NCI-H128 (cell line): ENCODE data around the gene SLC22A14.
"Not testable (repeated sequence)": the region's sequence is repeated elsewhere in the genome, so short reads cannot be mapped to it uniquely, and the experiment has no call there.

Experiments
- DNase-seq: peaks from one replicate; lab custom pipeline; 2025; ENCODE audit not compliant: unreplicated experiment; lab: John Stamatoyannopoulos, UW

The SLC22A14 gene

DNA sequence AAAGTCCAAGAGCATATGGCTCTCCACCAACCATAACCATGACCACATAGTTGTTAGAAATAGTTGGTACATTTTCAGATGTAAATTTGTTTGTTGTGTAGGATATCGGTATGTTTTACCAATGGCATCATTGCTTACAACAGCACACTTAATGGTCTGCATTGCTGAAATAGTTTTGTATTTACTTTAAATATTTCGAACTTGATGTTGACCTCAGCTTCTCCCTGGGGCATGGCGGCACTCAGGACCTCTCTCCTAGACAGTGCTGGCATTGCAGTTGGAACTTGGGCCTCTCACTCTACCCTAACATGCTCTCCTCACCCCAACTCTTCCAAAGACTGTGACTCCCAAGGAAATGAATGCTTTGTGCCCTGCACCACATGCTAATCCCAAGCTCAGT lies 11.5 kb upstream of the SLC22A14 start:
- DNase-seq: no peak

DNA sequence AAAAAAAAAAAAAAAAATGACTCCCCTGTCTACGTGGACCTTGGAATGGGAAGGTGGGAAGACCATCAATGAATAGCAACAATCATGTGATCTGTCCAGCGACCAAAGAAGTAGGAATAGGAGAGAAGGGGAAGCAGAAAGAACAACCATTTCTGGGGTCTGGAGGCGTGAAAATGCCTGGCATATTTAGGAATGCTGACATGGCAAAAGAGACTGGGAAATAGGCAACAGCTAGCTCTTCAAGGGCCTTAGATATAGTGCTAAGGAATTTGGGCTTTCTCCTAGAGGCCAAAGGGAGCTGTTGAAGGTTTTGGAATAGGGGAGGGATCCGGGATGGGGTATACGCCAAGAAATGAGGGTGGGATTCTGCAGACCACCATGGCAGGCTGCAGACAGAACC lies 10.5 kb upstream of the SLC22A14 start:
- no peak for DNase-seq

DNA sequence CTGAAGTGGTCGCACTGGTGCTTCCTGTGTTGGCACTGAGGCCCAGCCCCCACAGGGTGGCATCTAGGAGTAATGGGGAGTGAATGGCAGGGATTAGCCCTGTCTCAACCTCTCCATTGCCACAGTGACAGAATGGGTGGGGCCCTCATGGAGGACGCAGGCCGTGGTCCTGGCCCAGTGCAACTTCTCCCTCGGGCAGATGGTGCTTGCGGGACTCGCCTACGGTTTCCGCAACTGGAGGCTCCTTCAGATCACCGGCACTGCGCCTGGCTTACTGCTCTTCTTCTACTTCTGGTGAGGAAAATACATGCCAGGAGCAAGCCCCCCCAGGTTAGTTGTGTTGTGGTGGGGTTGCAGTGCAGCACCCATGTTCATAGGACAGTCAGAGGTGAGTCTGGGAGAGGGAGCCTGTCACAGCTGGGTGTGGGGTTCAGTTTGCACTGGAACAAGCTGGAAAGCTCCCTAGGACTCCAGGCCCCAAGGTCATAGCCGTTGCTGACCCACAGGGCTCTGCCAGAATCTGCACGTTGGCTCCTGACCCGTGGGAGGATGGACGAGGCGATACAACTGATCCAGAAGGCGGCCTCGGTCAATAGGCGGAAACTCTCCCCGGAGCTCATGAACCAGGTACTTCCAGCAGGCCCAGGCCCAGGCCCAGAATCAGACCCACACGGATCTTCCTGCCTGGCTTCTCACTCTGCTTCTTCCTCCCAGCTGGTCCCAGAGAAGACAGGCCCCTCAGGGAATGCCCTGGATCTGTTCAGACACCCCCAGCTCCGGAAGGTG lies 7.0 kb upstream of the SLC22A14 start:
- DNase-seq: no peak

DNA sequence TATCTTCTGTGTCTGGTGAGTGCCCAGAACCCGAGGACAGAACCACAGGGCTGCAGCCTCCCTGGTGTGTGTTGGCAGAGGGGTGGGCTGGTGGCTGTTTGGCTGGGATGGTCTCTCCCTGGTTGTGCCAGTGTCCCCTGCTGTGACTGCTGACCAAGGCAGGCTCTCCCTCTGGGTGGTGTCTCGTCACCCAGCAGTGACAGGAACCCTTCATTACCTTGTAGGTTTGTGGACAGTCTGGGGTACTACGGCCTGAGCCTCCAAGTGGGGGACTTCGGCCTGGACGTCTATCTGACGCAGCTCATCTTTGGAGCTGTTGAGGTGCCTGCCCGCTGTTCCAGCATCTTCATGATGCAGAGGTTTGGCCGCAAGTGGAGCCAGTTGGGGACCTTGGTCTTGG lies 6.4 kb upstream of the SLC22A14 start:
- DNase-seq: no peak

DNA sequence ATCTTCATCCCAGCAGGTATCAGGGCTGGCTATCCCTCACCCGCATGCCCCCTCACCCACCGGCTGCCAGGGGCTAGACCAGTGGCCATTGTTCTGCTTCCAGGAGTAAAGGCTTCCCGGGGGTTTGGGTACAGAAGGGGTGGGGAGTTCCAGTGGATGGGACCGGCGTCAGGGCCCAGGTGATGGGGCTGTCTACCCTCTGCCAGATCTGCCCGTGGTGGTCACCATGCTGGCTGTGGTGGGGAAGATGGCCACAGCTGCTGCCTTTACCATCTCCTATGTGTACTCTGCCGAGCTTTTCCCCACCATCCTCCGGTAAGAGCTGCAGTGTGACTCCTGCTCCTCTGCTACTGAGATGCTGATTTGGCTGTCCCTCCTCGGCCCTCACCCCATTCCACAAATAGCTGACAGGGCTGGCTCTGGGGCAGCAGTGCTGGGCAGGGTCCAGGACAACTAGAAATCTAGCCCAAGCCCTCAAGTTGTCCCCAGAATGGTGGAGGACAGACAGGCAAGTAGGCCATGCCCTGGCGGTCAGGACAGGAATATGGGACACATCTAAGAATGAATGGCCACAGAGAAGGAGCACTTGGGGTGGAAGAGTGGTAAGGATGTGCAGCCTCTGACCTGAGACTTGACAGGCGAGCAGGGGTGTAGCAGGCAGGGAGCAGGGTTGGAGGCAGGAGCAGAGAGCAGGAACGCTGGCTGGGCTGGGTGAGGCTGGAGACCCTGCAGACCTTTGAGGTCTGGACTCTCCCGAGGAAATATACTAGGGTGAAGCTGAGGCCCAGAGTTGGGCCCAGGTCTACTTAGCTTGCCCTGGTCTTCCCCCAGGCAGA lies 5.8 kb upstream of the SLC22A14 start:
- no peak for DNase-seq

DNA sequence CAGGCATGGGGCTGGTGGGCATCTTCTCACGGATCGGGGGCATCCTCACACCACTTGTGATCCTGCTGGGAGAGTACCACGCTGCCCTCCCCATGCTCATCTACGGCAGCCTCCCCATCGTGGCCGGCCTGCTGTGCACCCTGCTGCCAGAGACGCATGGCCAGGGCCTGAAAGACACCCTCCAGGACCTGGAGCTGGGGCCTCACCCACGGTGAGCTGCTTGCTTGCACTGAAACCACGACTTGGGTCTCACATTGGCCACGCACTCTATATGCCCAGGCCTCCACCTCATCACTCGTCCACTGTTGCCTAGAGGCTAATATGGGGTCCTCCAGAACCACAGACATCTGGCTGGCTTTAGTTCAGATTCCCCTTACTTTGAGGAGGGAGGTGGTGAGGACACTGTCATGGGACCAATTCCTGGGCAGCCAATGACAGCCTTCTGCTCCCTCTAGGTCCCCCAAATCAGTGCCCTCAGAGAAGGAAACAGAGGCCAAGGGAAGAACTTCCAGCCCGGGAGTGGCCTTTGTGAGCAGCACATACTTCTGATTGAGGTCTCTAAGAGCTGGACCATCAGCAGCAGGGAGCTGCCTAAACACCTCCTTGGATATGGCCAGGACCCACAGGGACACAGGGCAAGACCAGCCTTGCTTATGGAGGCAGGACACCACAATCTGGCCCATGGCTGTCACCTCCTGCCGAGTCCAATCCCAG lies 5.0 kb upstream of the SLC22A14 start:
- no peak for DNase-seq

DNA sequence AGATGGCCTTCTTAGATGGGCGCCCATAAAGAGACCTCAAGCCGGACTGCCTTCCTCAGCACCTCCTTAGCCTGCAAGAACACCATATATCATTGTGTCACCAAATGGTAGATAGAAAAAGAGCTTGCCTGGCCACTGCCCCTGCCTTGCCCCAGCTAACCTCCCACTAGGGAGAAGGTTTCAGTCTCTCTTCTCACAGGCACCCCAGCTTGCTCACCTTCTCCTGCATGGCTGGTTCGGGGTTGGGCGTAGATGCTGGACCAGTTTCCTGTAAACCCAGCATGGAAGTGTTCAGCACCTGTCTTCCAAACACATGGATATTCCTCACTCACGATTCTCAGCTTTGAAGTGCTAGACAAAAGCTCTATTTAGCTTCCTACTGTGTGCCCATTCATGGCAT lies 3.3 kb upstream of the SLC22A14 start:
- no peak for DNase-seq

DNA sequence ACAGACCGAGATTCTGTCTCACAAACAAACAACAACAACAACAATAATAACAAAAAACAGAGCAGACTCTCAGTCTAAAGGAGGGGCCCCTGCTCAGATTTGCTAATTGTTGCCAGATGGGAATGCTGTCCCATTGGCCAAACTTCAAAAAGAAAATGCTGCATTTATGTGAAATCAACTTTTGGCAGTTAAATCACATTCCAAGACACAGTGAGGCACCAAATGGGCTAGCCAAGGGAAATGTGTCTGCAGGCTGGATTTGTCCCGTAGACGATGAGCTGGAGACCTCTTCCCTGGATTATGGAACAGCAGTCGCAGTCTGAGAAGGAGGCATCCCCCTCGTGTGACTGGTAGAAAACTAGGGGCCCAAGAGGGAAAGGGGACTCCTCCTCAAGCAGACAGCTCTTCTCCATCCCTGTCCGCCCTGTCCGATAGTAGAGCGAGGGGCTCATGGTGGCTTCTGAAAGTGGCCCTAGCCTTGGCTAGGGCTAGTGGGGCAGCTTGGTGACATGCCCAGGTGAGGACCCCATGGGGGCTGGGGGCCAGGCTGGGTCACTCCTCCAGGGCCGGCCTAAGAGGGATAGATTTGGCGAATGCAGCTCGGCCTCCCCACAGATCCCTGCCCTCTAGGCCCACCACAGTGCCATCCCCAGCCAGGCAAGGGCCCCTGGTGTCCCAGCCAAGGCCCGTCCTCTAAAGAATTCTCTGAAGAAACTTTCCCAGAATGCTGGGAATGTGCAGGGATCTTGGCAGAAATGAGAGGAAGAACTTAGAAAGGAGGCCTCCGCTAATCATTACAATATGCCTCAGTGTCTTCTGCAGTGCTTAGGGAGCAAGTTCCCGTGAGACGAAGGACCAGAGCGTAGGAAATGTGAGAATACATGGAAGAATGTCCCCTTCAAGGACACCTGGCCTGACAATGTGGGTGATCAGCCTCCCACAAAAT lies 2.0 kb downstream of the SLC22A14 start:
- no peak for DNase-seq

DNA sequence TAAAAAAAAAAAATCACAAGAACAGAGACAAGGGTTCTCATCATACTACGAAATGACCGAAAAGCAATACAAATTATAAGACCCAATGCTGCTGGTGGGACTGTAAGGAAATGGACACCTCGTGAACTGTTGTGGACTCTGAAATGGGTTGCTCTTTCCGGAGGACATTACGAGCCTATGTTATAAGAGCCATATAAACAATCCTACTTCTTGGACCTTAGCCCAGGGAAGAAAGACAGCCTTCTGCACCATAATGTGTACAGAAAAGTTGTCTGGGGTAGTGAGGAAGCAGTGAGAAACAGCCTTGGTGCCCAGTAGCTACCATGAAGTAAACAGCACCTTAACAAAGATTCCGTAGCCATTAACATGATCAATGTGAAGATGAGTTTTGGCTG lies 2.7 kb downstream of the SLC22A14 start:
- DNase-seq: no peak

DNA sequence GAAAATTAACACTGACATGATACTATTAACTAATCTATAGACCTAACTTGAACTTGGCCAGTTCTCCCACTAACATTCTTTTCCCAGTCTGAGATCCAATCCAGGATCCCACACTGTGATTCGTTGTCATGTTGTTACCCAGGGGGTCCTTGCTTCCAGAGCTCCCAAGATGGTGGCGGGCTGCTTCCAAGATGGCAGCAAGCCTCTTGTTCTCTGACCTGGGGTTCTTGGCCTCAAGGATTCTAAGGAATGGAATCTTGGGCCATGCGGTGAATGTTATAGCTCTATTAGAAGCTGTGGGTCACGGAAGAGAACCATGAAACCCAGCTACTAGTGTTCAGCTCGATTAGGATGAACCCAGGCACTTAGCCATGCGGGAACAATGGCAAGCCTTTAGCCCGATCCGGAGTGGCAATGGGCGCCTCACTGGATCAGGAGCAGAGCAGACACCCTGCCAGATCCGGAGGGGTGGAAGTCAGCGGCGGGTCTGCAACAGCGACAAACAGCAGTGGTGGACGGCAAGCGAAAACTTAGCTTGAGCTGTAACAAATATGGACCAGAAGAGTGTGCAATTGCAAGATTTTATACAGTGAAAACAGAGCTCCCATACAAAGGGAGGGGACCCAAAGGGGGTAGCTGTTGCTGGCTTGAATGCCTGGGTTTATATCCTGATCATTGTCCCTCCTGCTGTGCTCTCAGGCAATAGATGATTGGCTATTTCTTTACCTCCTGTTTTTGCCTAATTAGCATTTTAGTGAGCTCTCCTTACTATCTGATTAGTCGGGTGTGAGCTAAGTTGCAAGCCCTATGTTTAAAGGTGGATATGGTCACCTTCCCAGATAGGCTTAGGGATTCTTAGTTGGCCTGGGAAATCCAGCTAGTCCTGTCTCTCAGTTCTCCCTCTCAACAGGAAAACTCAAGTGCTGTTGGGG lies 7.5 kb downstream of the SLC22A14 start:
- DNase-seq: not testable (repeated sequence)

DNA sequence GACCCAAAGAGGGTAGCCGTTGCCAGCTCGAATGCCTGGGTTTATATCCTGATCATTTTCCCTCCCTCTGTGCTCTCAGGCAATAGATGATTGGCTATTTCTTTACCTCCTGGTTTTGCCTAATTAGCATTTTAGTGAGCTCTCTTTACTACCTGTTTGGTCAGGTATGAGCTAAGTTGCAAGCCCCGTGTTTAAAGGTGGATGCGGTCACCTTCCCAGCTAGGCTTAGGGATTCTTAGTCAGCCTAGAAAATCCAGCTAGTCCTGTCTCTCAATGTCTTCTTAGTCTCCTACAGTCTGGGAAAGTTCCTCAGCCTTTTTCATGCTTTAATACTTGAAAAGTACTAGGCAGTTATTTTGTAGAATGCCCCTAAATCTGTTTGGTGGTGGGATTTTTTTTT lies 15.0 kb downstream of the SLC22A14 start:
- not testable (repeated sequence) for DNase-seq

DNA sequence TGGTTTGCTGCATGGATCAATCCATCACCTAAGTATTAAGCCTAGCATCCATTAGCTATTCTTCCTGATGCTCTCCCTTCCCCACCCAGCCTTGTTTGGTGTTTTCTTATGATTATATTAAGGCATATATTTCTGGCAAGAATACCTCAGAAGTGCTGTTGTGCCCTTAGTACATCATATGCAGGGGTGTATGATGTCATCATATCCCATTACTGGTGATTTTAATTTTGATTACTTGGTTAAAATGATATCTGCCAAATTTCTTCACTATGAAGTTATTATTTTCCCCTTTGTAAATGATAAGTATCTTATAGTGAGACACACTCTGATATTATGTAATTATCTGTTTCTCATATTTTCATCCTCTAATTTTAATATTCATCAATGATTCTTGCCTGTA lies 15.4 kb downstream of the SLC22A14 start:
- DNase-seq: no peak

DNA sequence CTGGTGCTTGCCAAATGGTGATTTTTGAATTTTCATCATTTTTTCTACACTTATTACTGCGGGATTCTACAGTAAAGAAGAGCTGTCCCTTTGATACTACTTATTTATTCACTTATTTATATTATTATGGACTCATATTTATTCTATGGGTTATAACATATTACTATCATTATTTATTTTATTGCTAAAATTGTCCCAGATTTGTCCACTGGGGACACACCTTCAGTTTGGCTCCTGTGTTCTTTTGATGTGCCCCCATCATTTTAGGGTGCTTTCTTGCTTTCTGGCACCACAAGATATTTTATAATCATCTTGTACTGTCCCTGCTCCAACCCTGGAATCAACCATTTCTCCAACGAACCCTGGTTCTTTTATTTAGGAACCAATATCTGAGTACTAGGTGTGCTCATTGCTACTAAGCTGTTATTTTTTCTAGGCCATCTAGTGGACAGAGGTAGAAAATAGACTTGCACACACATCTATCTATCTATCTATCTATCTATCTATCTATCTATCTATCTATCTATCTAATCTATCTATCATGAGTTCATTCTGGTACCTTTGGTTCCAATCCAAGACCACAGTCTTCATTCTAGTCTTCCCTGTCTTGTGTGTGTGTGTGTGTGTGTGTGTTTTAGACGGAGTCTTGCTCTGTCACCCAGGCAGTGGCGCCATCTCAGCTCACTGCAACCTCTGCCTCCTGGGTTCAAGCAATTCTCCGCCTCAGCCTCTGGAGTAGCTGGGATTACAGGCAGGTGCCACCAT lies 16.0 kb downstream of the SLC22A14 start:
- DNase-seq: no peak

DNA sequence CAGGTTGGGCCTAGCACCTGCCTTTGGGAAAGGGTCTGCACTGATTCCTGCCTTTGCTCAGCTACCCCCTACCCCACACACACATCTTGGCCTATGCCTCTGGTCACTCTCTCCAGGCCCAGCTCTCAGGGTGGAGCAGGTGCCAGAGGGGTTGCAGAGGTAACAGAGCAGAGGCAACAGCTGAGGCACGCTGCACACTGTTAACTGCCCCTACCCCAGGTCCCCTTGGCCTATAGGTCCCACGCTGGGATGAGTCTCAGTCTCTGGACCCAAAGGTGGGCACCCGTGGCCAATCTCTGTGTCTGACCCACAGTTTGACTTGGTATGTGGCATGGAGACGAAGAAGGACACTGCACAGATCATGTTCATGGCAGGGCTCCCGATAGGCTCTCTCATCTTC lies 24.8 kb downstream of the SLC22A14 start:
- DNase-seq: no peak

DNA sequence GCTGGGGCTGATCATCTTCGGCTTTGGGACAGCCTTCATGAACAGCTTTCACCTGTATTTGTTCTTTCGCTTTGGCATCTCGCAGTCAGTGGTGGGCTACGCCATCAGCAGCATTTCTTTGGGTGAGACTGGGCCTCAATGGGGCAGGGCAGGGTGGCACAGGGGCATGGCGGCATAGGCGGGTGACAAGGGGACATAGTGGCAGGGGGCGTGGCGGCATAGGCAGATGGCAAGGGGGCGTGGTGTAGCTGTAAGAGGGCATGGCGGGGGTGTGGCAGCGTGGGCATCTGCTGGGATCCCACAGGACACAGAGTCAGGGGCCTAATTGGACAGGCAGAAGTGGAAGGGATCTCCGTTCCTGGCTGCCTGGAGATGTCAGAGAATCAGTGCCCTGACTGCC lies 25.5 kb downstream of the SLC22A14 start:
- no peak for DNase-seq

DNA sequence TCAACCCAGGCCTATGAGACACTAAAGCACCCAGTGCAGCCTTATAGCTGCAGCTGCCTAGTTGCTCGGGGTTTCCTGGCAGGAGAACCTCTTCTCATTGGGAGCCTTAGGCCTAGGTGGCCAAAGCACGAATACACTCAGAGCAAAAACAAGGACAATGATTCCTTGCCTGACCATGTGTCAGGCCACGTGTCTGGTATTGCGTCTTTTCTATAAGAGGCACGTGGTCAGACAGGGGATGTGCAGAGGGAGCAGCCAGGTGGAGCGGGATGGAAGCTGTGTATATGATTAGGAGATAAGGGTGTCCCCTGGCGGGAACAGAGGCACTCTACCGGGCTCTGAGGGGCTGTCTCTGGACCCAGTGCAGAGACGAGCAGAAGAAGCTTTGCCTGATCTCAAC lies 26.4 kb downstream of the SLC22A14 start:
- no peak for DNase-seq

DNA sequence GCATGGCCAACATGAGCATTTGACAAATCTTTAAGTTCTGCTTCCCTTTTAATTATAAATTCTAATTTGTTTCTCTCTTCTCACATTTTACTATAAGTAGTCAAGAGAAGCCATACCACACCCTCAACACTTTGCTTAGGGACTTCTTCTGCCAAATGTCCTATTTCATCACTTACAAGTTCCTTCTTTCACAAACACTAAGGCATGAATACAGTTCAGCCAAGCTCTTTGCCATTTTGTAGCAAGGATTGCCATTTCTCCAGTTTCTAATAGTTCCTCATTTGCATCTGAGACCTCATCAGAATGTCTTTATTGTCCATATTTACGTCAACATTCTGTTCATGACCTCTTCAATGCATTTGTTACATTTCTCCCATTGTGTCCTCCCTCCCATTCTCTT lies 29.4 kb downstream of the SLC22A14 start:
- no peak for DNase-seq

DNA sequence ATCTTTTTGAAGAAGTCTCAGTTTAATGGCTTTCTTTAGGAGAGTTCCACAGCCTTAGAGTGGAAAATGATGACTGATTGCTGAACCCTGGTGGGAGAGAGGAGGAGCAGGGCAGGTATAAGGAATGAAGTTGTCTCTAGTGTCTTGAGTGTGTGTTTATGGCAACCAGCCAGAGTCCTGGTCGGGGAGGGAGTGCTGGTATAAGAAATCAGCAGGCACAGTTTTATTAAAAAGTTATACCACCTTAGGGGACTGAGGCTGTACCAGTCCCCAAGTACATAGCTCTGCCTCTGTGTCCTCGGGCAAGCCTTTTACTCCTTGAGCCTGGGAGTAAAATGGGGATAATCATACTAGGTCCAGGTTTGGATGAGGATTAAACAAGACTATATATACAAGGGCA lies 29.8 kb downstream of the SLC22A14 start:
- no peak for DNase-seq

DNA sequence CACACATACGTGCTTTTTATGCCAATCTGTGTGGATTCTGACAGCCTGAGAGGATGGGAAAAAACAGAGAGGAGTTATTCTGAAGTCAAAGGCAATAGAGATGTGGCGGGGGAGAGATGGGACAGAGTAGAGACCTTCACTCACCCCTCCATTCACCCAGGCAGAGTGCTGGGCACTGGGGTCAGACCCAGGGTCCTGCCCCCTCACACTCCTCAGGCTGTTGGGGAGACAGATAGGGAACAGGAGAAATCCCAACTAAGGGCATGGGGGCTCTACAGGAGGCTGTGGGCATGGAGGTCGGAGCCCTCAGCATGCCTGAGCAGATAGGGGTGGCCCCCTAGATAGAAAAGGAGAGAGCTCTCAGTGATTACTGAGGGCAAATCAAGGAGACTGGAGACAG lies 30.3 kb downstream of the SLC22A14 start:
- no peak for DNase-seq
